Body of pancreas (tissue), 4 donors: ENCODE data around the gene PANX3.

Experiments
- POLR2A ChIP-seq, 3 donors: fragments of 450-650 bp; IDR thresholded peaks; one replicate each; pipeline ENCODE4 v1.6.1; 2016; ENCODE audit warnings: antibody characterized with exemption in 3 of 3, mild to moderate bottlenecking in 2 of 3
- TF ChIP-seq, protein P1 (sequence below), 7 experiments: fragments of 450-650 bp in 4 of 7; fragments of 200-600 bp in 3 of 7; sonication (generic) in 3 of 7; IDR thresholded peaks; one replicate each; pipeline ENCODE4 v1.5.1; 2016 to 2019; ENCODE audit warnings: antibody characterized with exemption in 7 of 7

- TF ChIP-seq, protein P1, sequence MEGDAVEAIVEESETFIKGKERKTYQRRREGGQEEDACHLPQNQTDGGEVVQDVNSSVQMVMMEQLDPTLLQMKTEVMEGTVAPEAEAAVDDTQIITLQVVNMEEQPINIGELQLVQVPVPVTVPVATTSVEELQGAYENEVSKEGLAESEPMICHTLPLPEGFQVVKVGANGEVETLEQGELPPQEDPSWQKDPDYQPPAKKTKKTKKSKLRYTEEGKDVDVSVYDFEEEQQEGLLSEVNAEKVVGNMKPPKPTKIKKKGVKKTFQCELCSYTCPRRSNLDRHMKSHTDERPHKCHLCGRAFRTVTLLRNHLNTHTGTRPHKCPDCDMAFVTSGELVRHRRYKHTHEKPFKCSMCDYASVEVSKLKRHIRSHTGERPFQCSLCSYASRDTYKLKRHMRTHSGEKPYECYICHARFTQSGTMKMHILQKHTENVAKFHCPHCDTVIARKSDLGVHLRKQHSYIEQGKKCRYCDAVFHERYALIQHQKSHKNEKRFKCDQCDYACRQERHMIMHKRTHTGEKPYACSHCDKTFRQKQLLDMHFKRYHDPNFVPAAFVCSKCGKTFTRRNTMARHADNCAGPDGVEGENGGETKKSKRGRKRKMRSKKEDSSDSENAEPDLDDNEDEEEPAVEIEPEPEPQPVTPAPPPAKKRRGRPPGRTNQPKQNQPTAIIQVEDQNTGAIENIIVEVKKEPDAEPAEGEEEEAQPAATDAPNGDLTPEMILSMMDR (IDR thresholded peaks at IDR 0.05) = peak; percentile 67 to 88 (median 84)
- TF ChIP-seq POLR2A (IDR thresholded peaks at IDR 0.05) = no peak
Observed at GRCh38 chr11:124644426-124645280, 33.4 kb downstream of the PANX3 start.
